ENCODE data around the gene ADPGK.

GRCh38 chr15:72793766-72794660, 10.5 kb upstream of the ADPGK start:
- no peak for TF ChIP-seq CTCF (IDR thresholded peaks at IDR 0.05)
- no peak for TF ChIP-seq POLR2A (IDR thresholded peaks at IDR 0.05)
